Uterus (tissue), 2 donors: Measurements from ENCODE around the gene GALNT14.

ENCODE experiments used
- CTCF ChIP-seq, 4 experiments: fragments of 200-600 bp in 2 of 4; fragments of 450-650 bp in 2 of 4; sonication (generic) in 2 of 4; IDR thresholded peaks; one replicate each; pipeline ENCODE4 v1.5.1; 2016 to 2019; ENCODE audit warnings: antibody characterized with exemption in 4 of 4, mild to moderate bottlenecking in 2 of 4, moderate library complexity in 1 of 4
- POLR2A ChIP-seq, 2 donors: fragments of 450-650 bp; IDR thresholded peaks; one replicate each; pipeline ENCODE4 v1.6.1; 2016; ENCODE audit warnings: antibody characterized with exemption in 2 of 2, mild to moderate bottlenecking in 1 of 2, moderate library complexity in 1 of 2

GRCh38 chr2:31086590-31086989, 51.6 kb downstream of the GALNT14 start:
- TF ChIP-seq CTCF (IDR thresholded peaks at IDR 0.05) (no peak), POLR2A (IDR thresholded peaks at IDR 0.05) (no peak)
